ENCODE measurements around the gene ATAD3B.
"Not testable (repeated sequence)": the region's sequence is repeated elsewhere in the genome, so short reads cannot be mapped to it uniquely, and the experiment has no call there.

GRCh38 chr1:1518621-1519007 lies 47.0 kb downstream of the ATAD3B start:
- TF ChIP-seq POLR2A, POLR2AphosphoS5, CTCF, EP300 (IDR thresholded peaks at IDR 0.05): not testable (repeated sequence)
